Activated naive CD4-positive, alpha-beta T cell treated with anti-CD3 and anti-CD28 coated beads, Interleukin-2, amount 10 ng/mL, durations not matched to agents 7 days and 5 days (primary cell): Measurements from ENCODE around the gene WSB2.
"Not testable (repeated sequence)": the region's sequence is repeated elsewhere in the genome, so short reads cannot be mapped to it uniquely, and the experiment has no call there.

ENCODE experiments used
- CTCF ChIA-PET: fragments of 350-600 bp; sonication (Branson Sonifier 250); formaldehyde crosslinking; loops from one replicate; lab custom pipeline; 2021; ENCODE audit warnings: antibody characterized with exemption; lab: Charles Lee
- DNase-seq: peaks from one replicate; pipeline ENCODE4 v3.0.0-alpha.2; 2020
- H3K27ac Mint-ChIP-seq: one replicate; pipeline ENCODE4 v1.8.0; 2021; ENCODE audit warnings: mild to moderate bottlenecking, moderate library complexity, mixed read lengths
- H3K27me3 Mint-ChIP-seq: one replicate; pipeline ENCODE4 v1.8.0; 2021; ENCODE audit warnings: mild to moderate bottlenecking, mixed read lengths
- H3K36me3 Mint-ChIP-seq: one replicate; pipeline ENCODE4 v1.8.0; 2021; ENCODE audit warnings: mixed read lengths
- H3K4me1 Mint-ChIP-seq: one replicate; pipeline ENCODE4 v1.8.0; 2021; ENCODE audit warnings: mixed read lengths
- H3K4me3 Mint-ChIP-seq: one replicate; pipeline ENCODE4 v1.8.0; 2021; ENCODE audit warnings: mild to moderate bottlenecking, moderate library complexity, mixed read lengths
- H3K9me3 Mint-ChIP-seq: one replicate; pipeline ENCODE4 v1.8.0; 2021; ENCODE audit warnings: mixed read lengths

The WSB2 gene

DNA sequence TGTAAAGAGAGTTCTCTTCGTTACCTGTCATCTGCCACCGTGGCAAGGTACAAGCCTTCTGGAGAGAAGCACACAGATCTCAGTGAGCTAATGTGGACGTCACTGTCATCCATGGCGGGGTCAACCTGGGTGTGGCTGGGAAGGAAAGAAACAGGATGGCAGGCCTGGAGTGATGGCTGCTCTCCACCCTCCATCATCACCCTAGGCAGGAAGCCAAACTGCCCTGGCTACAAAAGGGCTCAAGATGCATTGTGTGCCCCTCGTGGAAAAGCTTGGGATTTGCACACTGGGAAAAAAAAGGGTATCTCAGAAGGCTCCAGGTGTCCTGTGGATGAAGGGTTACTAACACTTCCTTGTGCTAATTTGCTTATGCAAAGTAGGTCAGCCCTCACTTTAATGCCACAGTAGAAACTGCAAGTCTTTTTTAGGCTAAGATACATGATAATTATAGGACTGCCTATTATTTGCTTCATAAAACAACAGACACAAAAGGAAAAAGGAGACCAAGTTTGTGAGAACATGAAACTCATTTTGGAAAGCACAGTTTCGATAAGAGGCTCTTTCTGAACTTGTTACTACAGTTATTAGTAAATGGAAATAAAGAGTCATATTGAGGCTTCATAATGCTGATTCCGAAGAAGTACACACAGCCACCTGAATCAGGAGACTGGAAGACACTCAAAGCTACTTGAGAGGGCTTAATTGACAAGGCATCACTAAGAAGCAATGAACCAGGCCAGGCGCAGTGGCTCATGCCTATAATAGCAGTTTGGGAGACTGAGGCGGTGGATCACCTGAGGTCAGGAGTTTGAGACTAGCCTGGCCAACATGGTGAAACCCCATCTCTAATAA, 25.6 kb downstream of the WSB2 start:
- no peak overlapping the region for H3K4me3 Mint-ChIP-seq

DNA sequence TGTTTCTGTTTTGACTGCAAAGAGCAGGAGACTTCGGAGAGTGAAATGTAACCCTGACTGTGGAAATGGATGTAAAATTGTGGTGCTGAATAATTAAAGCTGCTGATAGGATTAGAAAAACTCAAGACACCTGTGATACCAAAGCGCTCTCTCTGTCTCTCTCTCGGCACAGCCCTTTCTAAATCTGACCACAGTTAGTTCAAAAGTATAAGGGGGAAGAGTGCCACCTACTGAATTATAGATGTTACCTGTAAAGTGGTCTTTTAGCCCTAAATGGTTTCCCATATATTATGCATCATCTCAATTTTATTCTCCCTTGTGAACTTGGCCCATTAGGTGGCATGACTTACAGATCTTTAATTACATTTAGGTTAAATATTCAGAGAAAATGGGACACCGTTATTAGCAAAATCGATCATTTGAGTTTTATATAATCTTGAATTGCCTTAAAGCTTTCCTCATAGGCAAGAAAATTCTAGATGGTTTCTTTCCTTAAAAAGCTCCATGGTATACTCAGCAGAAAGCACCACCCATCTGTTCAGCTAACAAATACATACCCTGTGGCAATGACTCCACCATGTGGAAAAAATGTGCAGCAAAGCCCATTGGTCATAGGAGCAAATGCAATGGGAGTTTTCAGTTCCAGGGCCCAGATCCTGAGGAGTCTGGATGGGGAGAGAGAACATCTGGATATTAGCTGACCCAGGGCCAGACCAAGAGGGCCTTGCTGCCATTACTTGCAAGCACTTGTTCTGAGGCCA, 26.4 kb downstream of the WSB2 start:
- H3K4me1 Mint-ChIP-seq: peaks cover 9% of the 10 kb centered on the region
- DNase-seq: no peak
- peaks cover 59% of the 10 kb centered on the region for H3K36me3 Mint-ChIP-seq
- H3K4me3 Mint-ChIP-seq: no peak overlapping the region
- no peaks in the 10 kb centered on the region for H3K9me3 Mint-ChIP-seq
- CTCF ChIA-PET: interaction anchor here (0.7 to 2.3 kb wide), 7 partner anchors 10 to 161 kb away, joined by 3 to 9 read pairs (median 3); partner anchors contain the start of gene RFC5
- H3K27me3 Mint-ChIP-seq: no peaks in the 10 kb centered on the region
- peak overlapping the region; percentile 21 for H3K27ac Mint-ChIP-seq

More for the DNA sequence above, 25.6 kb downstream of the WSB2 start:
- Mint-ChIP-seq H3K4me1 (peaks cover 9% of the 10 kb centered on the region), H3K9me3 (no peaks in the 10 kb centered on the region), H3K27ac (no peak overlapping the region), H3K27me3 (no peaks in the 10 kb centered on the region), H3K36me3 (peaks cover 56% of the 10 kb centered on the region)
- CTCF ChIA-PET: interaction anchor here (0.7 to 2.3 kb wide), 6 partner anchors 12 to 162 kb away, joined by 3 to 9 read pairs (median 4); partner anchors contain the start of gene RFC5
- DNase-seq: no peak

DNA sequence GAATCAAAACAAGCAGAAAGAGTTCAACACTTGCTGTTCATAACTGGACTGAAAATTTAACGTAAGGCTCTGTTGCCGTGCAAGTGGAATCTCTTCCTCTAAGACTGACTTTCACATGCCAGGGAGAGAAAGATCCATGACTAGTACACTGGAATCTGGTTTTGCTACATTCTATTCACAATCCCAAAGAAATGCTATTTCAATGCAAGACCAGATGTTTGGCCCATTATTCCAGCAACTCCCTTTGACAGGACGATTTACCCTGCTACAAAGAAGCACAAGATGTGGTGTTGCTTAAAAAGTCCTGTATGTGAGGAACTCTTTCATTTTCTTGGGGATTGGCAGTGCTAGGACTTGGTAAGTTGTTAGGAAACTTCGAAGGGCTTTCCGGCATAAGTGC, 27.1 kb downstream of the WSB2 start:
- DNase-seq: no peak
- no peak overlapping the region for H3K27ac Mint-ChIP-seq
- no peaks in the 10 kb centered on the region for H3K9me3 Mint-ChIP-seq
- H3K27me3 Mint-ChIP-seq: no peaks in the 10 kb centered on the region
- CTCF ChIA-PET: interaction anchor here (0.7 to 2.3 kb wide), 2 partner anchors 11 to 159 kb away, joined by 3 to 9 read pairs; no protein-coding TSS in a partner anchor
- H3K36me3 Mint-ChIP-seq: peaks cover 56% of the 10 kb centered on the region
- H3K4me1 Mint-ChIP-seq: peaks cover 9% of the 10 kb centered on the region
- no peak overlapping the region for H3K4me3 Mint-ChIP-seq

DNA sequence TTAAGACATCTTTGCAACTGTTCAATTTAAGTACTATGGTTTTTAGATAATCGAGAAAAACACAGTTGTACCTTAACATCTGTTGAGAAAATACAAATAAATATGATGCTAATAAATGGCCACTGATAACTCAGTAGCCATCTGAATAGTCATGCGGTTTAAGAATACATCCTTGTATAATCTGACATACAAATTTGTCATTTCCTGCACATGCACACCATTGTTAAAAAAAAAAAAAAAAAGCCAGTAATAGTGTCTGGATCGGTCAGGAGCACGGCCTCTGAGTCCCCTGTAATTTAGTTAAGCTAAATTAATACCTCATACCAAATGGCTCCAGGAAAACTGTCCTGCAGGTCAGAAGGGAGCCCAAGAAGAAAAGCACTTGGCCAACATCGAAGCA, 27.7 kb downstream of the WSB2 start:
- Mint-ChIP-seq H3K27ac (no peak overlapping the region), H3K27me3 (no peaks in the 10 kb centered on the region), H3K9me3 (no peaks in the 10 kb centered on the region), H3K4me1 (peaks cover 9% of the 10 kb centered on the region), H3K36me3 (peaks cover 60% of the 10 kb centered on the region), H3K4me3 (no peak overlapping the region)
- DNase-seq: no peak
- CTCF ChIA-PET: interaction anchor here (0.8 to 2.2 kb wide), 4 partner anchors 20 to 158 kb away, joined by 3 to 8 read pairs (median 5); no protein-coding TSS in a partner anchor

DNA sequence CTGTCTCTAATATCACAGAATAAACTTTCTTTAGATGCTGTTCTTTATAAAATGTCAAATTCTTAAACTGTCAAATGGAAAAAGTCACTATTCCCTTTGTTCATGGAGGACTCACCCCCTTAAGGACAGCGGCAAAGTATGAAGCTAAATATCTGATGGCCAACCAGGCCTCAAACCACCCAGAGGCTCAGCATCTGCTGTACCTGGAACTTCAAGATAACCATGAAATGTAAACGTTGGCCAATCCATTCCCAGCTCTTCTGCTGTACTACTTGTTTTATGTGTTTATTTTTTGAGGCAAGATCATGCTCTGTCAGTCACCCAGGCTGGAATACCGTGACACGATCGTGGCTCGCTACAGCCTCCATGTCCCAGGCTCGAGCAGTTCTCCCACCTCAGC, 28.8 kb downstream of the WSB2 start:
- no peak overlapping the region for H3K4me3 Mint-ChIP-seq
- DNase-seq: no peak
- H3K27ac Mint-ChIP-seq: no peak overlapping the region
- peaks cover 60% of the 10 kb centered on the region for H3K36me3 Mint-ChIP-seq
- no peaks in the 10 kb centered on the region for H3K9me3 Mint-ChIP-seq
- CTCF ChIA-PET: interaction anchor here (1.4 to 2.2 kb wide), 3 partner anchors 21 to 157 kb away, joined by 5 to 8 read pairs (median 5); no protein-coding TSS in a partner anchor
- H3K4me1 Mint-ChIP-seq: peaks cover 9% of the 10 kb centered on the region
- no peaks in the 10 kb centered on the region for H3K27me3 Mint-ChIP-seq

DNA sequence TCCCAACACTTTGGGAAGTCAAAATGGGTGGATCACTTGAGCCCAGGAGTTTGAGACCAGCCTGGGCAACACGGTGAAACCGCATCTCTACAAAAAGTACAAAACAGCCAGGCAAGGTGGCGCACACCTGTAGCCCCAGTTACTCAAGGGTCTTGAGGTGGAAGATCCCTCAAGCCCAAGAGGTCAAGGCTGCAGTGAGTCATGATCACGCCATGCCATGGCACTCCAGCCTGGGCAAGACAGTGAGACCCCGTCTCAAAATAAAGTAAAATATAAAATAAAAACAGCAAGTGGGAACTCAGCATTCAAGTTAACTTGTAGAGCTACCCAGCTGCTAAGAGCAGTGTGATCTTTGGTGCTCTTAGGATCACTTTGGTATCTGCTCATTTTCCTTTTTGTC, 31.8 kb downstream of the WSB2 start:
- Mint-ChIP-seq H3K9me3 (no peaks in the 10 kb centered on the region), H3K4me1 (no peaks in the 10 kb centered on the region), H3K27ac (no peak overlapping the region), H3K4me3 (no peak overlapping the region), H3K36me3 (peaks cover 61% of the 10 kb centered on the region), H3K27me3 (no peaks in the 10 kb centered on the region)
- CTCF ChIA-PET: no interaction called here
- no peak for DNase-seq

DNA sequence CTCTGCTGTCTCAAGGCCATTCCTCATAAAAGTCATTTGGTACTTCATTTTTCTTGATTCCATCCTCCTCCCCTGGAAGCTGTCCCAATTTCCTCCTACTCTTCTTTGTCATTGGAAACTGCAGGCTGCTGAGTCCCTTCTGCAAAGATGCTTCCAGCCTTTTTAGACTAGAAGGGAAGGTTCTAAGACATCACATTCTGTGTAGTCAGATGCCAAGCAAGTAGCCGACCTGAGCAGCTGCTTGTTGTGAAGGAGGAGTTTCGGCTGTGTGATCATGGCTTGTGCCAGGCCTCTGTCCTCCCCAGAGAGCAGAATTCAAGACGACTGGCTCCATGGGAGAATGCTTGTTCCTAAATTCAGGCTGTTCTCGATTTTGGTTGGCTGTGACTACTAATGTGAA, 35.8 kb downstream of the WSB2 start:
- Mint-ChIP-seq H3K36me3 (peaks cover 58% of the 10 kb centered on the region), H3K9me3 (no peaks in the 10 kb centered on the region), H3K4me3 (no peak overlapping the region), H3K27me3 (no peaks in the 10 kb centered on the region), H3K27ac (no peak overlapping the region), H3K4me1 (no peaks in the 10 kb centered on the region)
- CTCF ChIA-PET: no interaction called here
- no peak for DNase-seq

DNA sequence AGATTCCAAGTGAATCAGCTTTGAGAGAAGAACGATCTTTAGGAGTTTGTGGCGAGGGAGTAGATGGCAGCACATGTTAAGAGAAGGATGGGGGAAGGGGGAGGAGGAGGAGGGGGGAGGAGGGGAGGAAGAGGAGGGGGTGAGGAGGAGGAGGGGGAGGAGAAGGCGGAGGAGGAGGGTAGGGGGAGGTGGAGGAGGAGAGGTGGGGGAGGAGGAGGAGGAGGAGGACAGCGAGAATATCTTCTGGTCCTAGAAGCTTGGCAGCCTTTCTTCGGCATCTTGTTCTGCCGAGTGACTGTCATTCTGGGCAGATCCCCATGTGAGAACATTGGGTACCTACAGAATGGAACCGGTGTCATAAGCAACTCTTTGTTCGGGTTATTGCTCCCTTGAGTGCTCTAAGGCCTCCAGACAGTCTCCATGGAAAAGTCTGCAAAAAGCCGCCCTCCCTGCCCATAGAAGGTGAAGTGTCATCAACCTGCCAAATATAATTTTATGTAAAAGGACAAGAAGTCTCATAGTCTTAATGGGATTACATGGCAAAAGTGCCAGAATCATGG, 37.6 kb downstream of the WSB2 start:
- Mint-ChIP-seq H3K4me3 (no peak overlapping the region), H3K27ac (no peak overlapping the region), H3K36me3 (peaks cover 59% of the 10 kb centered on the region), H3K9me3 (no peaks in the 10 kb centered on the region), H3K27me3 (no peaks in the 10 kb centered on the region), H3K4me1 (peaks cover 8% of the 10 kb centered on the region)
- DNase-seq: no peak
- CTCF ChIA-PET: no interaction called here

DNA sequence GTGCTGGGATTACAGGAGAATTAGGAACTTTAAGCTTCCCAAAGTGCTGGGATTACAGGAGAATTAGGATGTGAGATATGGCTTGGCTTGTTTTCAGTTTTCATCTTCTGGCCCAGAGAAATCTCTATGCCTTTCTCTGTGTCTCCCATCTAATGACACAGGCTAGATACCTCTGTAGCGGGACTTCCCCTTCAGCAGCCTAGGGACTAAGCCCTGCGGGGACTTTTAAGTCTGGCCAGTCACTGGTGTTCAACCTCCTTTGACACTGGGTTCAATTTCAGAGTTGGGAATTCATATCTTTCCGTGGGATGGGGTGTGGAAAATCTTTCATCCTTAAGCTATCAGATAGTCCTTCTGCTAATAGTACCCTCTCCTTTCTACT, 38.3 kb downstream of the WSB2 start:
- CTCF ChIA-PET: no interaction called here
- Mint-ChIP-seq H3K4me3 (no peak overlapping the region), H3K27ac (peak overlapping the region; percentile 47), H3K9me3 (no peaks in the 10 kb centered on the region), H3K4me1 (peaks cover 14% of the 10 kb centered on the region), H3K36me3 (peaks cover 60% of the 10 kb centered on the region), H3K27me3 (no peaks in the 10 kb centered on the region)
- DNase-seq: no peak

DNA sequence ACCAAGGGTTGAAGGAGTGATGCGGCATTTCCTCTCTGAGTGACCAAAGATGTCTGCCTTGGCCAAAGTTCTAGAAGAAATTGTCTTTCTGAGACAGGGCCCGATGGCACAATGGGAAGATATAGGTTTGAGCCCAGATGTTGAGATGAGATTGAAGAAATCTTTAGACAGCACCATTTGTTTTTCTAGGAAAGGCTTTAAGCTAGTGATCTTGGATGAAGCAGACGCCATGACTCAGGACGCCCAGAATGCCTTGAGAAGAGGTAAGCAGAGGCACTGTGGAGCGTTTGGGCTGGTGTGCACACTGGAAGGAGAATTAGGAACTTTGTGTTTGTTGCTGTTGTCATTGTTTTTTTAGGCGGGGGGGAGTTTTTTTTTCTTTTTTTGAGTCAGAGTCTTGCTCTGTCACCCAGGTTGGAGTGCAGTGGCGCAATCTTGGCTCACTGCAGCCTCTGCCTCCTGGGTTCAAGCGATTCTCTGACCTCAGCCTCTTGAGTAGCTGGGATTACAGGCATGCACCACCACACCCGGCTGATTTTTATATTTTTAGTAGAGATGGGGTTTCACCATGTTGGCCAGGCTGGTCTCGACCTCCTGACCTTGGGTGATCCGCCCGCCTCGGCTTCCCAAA, 38.8 kb downstream of the WSB2 start:
- H3K4me3 Mint-ChIP-seq: not testable (repeated sequence)

DNA sequence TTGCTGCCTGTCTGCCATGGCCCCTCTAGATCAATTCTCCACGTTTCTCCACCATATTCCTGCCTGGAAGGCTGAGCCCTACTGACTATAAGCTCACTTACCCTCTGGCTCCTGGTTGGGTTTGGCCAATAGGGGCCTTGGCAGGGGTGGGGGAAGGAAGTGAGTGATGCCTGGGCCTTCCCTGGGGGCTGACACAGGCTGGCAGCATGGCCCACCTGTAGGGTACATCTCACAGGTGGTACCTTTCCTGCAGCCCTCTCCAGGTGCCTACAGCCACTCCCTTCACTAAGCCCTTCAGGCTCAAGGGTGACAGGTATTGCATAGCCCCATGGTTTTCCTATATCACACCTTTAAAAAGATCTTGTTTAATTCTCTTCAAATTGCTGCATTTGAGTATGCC, 40.9 kb downstream of the WSB2 start:
- peaks cover 31% of the 10 kb centered on the region for H3K4me1 Mint-ChIP-seq
- CTCF ChIA-PET: no interaction called here
- DNase-seq: no peak
- peaks cover 41% of the 10 kb centered on the region for H3K36me3 Mint-ChIP-seq
- H3K27me3 Mint-ChIP-seq: peaks cover 9% of the 10 kb centered on the region
- no peaks in the 10 kb centered on the region for H3K9me3 Mint-ChIP-seq
- H3K4me3 Mint-ChIP-seq: no peak overlapping the region
- H3K27ac Mint-ChIP-seq: no peak overlapping the region

More for the DNA sequence above, 38.8 kb downstream of the WSB2 start:
- H3K27ac Mint-ChIP-seq: peak overlapping the region; percentile 47
- H3K9me3 Mint-ChIP-seq, H3K27me3 Mint-ChIP-seq, DNase-seq, CTCF ChIA-PET: not testable (repeated sequence)
- H3K36me3 Mint-ChIP-seq: peaks cover 58% of the 10 kb centered on the region
- H3K4me1 Mint-ChIP-seq: peaks cover 19% of the 10 kb centered on the region

DNA sequence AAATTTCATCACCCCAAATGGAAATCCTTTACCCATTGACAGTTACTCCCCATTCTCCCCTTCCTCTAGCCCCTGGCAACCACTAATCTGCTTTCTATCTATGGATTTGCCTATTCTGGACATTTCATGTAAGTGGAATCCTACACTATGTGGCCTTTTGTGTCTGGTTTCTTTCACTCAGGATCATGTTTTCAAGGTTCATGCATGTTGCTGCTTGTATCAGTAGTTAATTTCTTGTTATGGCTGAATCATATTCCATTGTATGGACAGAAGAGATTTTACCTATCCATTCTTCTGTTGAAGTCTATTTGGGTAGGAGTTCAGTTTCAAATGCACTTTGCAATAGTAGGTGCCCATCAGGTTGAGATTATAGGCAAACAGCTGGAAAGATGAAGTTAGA, 43.1 kb downstream of the WSB2 start:
- no peak overlapping the region for H3K27ac Mint-ChIP-seq
- H3K27me3 Mint-ChIP-seq: peaks cover 19% of the 10 kb centered on the region
- H3K4me3 Mint-ChIP-seq: peak overlapping the region; percentile 87
- DNase-seq: no peak
- peaks cover 31% of the 10 kb centered on the region for H3K4me1 Mint-ChIP-seq
- CTCF ChIA-PET: no interaction called here
- H3K9me3 Mint-ChIP-seq: peaks cover 4% of the 10 kb centered on the region
- H3K36me3 Mint-ChIP-seq: peaks cover 32% of the 10 kb centered on the region

DNA sequence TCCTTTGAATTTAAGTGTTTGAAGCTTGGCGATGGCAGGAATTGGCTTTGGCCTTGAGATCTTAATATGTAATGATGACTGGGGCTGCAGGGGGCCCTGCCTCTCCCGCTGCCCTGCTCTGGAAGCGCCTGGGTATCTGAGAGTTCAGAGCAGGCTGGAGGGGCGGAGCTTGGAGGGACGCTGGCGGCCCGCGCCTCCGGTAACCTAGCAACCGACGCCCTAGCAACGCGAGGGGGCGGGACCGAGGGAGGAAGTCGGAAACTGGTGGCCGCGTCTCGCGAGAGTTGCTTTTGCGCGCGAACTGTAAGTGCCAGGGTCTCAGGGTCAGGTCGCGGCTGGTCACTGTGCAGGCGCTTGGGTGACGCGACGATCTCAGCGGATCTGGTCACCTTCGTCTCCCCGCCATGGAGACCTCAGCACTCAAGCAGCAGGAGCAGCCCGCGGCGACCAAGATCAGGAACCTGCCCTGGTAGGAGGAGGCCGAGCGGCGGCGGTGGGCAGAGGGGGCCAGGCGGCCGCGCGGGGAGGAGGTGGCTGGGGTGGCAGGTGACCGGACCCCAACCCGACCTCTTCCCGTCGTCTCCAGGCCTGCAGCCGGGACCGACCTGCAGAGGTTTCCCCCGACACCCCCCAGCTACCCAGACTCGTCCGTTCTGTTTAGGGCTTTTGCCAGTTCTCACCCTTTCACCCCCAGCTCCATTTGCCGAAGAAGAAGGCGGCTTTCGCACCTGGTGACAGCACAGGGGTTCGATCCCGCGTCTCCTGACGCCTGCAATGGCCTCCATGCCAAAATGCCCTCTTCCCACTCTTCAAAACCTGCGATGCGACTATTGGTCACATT, 44.3 kb downstream of the WSB2 start, which contains the start of gene RFC5:
RFC5 (plus strand) TSS at position 280 of the 841 bp plus-strand sequence; CDS start at position 405, 125 bp downstream.
- peak; percentile 99 for DNase-seq
- CTCF ChIA-PET: interaction anchor here (0.6 to 1.5 kb wide), 3 partner anchors 19 to 780 kb away, joined by 3 to 5 read pairs (median 4); no protein-coding TSS in a partner anchor
- Mint-ChIP-seq H3K9me3 (peaks cover 4% of the 10 kb centered on the region), H3K4me1 (peaks cover 31% of the 10 kb centered on the region), H3K36me3 (peaks cover 25% of the 10 kb centered on the region), H3K4me3 (peak within 1 kb of the TSS; percentile 87), H3K27ac (peak within 1 kb of the TSS; percentile 84), H3K27me3 (peaks cover 19% of the 10 kb centered on the region)
